ENCODE data around the gene NR2C1.
A peak's percentile ranks its signal among the peaks of the same experiment; 100 is the strongest.
"Not testable (repeated sequence)": the region's sequence is repeated elsewhere in the genome, so short reads cannot be mapped to it uniquely, and the experiment has no call there.

The NR2C1 gene

GRCh38 chr12:94998326-94998725 is 75.1 kb downstream of the NR2C1 start:
- no peak for ATAC-seq

GRCh38 chr12:94997726-94998125 is 75.7 kb downstream of the NR2C1 start:
- ATAC-seq = no peak

GRCh38 chr12:94997061-94997460 is 76.4 kb downstream of the NR2C1 start:
- ATAC-seq = no peak

- no peak for ATAC-seq
Measured at GRCh38 chr12:94994312-94994711, 79.1 kb downstream of the NR2C1 start.

- ATAC-seq = not testable (repeated sequence)
Measured at GRCh38 chr12:94993855-94994254, 79.6 kb downstream of the NR2C1 start.

GRCh38 chr12:94990222-94990621 is 83.2 kb downstream of the NR2C1 start:
- ATAC-seq = peak in 1 of 2 donors; percentile 36

- ATAC-seq = no peak
Measured at GRCh38 chr12:94988471-94988870, 84.9 kb downstream of the NR2C1 start.

- peak; percentile 21 to 24 for ATAC-seq
Measured at GRCh38 chr12:94987801-94988200, 85.6 kb downstream of the NR2C1 start.

- no peak for ATAC-seq
Measured at GRCh38 chr12:94987076-94987669, 86.2 kb downstream of the NR2C1 start.

- ATAC-seq = not testable (repeated sequence)
Measured at GRCh38 chr12:94985099-94985498, 88.3 kb downstream of the NR2C1 start.

GRCh38 chr12:94983321-94983720 is 90.1 kb downstream of the NR2C1 start:
- ATAC-seq = no peak

- no peak for ATAC-seq
Measured at GRCh38 chr12:94982456-94982855, 91.0 kb downstream of the NR2C1 start.

GRCh38 chr12:94980577-94980976 is 92.8 kb downstream of the NR2C1 start:
- no peak for ATAC-seq

GRCh38 chr12:94979941-94980340 is 93.5 kb downstream of the NR2C1 start:
- ATAC-seq = no peak

- no peak for ATAC-seq
Measured at GRCh38 chr12:94977766-94978468, 95.5 kb downstream of the NR2C1 start.

GRCh38 chr12:94973221-94973620 is 100.2 kb downstream of the NR2C1 start:
- no peak for ATAC-seq

GRCh38 chr12:94972795-94973194 is 100.6 kb downstream of the NR2C1 start:
- no peak for ATAC-seq

GRCh38 chr12:94971923-94972322 is 101.5 kb downstream of the NR2C1 start:
- no peak for ATAC-seq

GRCh38 chr12:94970560-94970959 is 102.9 kb downstream of the NR2C1 start:
- no peak for ATAC-seq

Data from activated CD4-positive, CD25-positive, alpha-beta regulatory T cell treated with anti-CD3 and anti-CD28 coated beads, Interleukin-2, amount 50 U/mL, for 24 hours (primary cell).